Parathyroid adenoma (tissue), 2 donors: ENCODE measurements around the gene SBNO2.
A peak's percentile ranks its signal among the peaks of the same experiment; 100 is the strongest.

Source experiments
- H2AFZ ChIP-seq: fragments of 300-600 bp; sonication (generic); one replicate; pipeline ENCODE4 v1.7.0; 2017; ENCODE audit warnings: antibody characterized with exemption, mild to moderate bottlenecking
- H3K27ac ChIP-seq: fragments of 300-600 bp; sonication (generic); one replicate; pipeline ENCODE4 v1.7.0; 2017
- H3K27me3 ChIP-seq: fragments of 300-600 bp; sonication (generic); one replicate; pipeline ENCODE4 v1.7.0; 2017; ENCODE audit warnings: low read length; ENCODE audit not compliant: control insufficient read depth, insufficient read depth
- H3K36me3 ChIP-seq: fragments of 300-600 bp; sonication (generic); one replicate; pipeline ENCODE4 v1.7.0; 2017; ENCODE audit warnings: low read length; ENCODE audit not compliant: control insufficient read depth, insufficient read depth
- H3K4me1 ChIP-seq: fragments of 300-600 bp; sonication (generic); one replicate; pipeline ENCODE4 v1.7.0; 2017; ENCODE audit warnings: control low read depth
- H3K4me2 ChIP-seq: fragments of 300-600 bp; sonication (generic); one replicate; pipeline ENCODE4 v1.7.0; 2017; ENCODE audit warnings: low read length
- H3K4me3 ChIP-seq: fragments of 300-600 bp; sonication (generic); one replicate; pipeline ENCODE4 v1.7.0; 2017; ENCODE audit warnings: low read depth, low read length
- H3K79me2 ChIP-seq: fragments of 300-600 bp; sonication (generic); one replicate; pipeline ENCODE4 v1.7.0; 2017; ENCODE audit warnings: control low read depth
- H3K9ac ChIP-seq: fragments of 300-600 bp; sonication (generic); one replicate; pipeline ENCODE4 v1.7.0; 2017; ENCODE audit warnings: mild to moderate bottlenecking
- H3K9me3 ChIP-seq: fragments of 300-600 bp; sonication (generic); one replicate; pipeline ENCODE4 v1.7.0; 2017; ENCODE audit warnings: low read length; ENCODE audit not compliant: control insufficient read depth
- CTCF ChIP-seq: fragments of 300-600 bp; sonication (generic); IDR thresholded peaks from one replicate; pipeline ENCODE4 v1.7.0; 2017; ENCODE audit warnings: antibody characterized with exemption, mild to moderate bottlenecking
- donor health status: primary hyperparathyroidism.

The SBNO2 gene

GRCh38 chr19:1098177-1099051 is 75.7 kb downstream of the SBNO2 start:
- Histone ChIP-seq H3K4me1 (peaks cover 38% of the 10 kb centered on the region), H3K4me2 (no peak overlapping the region), H2AFZ (no peak overlapping the region), H3K27ac (no peak overlapping the region), H3K27me3 (no peaks in the 10 kb centered on the region), H3K4me3 (no peak overlapping the region), H3K36me3 (no peaks in the 10 kb centered on the region), H3K9me3 (no peaks in the 10 kb centered on the region), H3K79me2 (peaks cover 20% of the 10 kb centered on the region), H3K9ac (no peak overlapping the region)
- no peak for TF ChIP-seq CTCF

GRCh38 chr19:1097810-1098176 is 76.3 kb downstream of the SBNO2 start:
- no peaks in the 10 kb centered on the region for H3K27me3 ChIP-seq
- TF ChIP-seq CTCF = no peak
- no peak overlapping the region for H3K27ac ChIP-seq
- no peak overlapping the region for H3K4me3 ChIP-seq
- H3K9me3 ChIP-seq = no peaks in the 10 kb centered on the region
- H2AFZ ChIP-seq = no peak overlapping the region
- H3K4me1 ChIP-seq = peaks cover 35% of the 10 kb centered on the region
- no peak overlapping the region for H3K9ac ChIP-seq
- H3K79me2 ChIP-seq = peaks cover 25% of the 10 kb centered on the region
- H3K36me3 ChIP-seq = no peaks in the 10 kb centered on the region
- no peak overlapping the region for H3K4me2 ChIP-seq

- Histone ChIP-seq H3K27ac (peak within 1 kb of the TSS; percentile 34), H3K79me2 (peaks cover 25% of the 10 kb centered on the region), H3K4me1 (peaks cover 18% of the 10 kb centered on the region), H2AFZ (peak within 1 kb of the TSS; percentile 82), H3K9ac (peak within 1 kb of the TSS; percentile 94), H3K36me3 (no peaks in the 10 kb centered on the region), H3K27me3 (no peaks in the 10 kb centered on the region), H3K9me3 (no peaks in the 10 kb centered on the region), H3K4me3 (peak within 1 kb of the TSS; percentile 91), H3K4me2 (peak within 1 kb of the TSS; percentile 90)
- no peak for TF ChIP-seq CTCF
These were observed 78.9 kb downstream of the SBNO2 start, which contains the start of gene POLR2E for GRCh38 chr19:1094978-1095701. Gene POLR2E, minus strand, starts transcription at chr19:1095375. Its CDS starts 60 bp downstream, at chr19:1095315.

GRCh38 chr19:1094655-1094977 is 79.5 kb downstream of the SBNO2 start:
- Histone ChIP-seq H3K4me2 (peak overlapping the region; percentile 90), H3K9ac (peak overlapping the region; percentile 94), H3K4me1 (peaks cover 17% of the 10 kb centered on the region), H3K4me3 (peak overlapping the region; percentile 91), H3K27ac (no peak overlapping the region), H3K79me2 (peaks cover 25% of the 10 kb centered on the region), H3K9me3 (no peaks in the 10 kb centered on the region), H3K36me3 (no peaks in the 10 kb centered on the region), H2AFZ (no peak overlapping the region), H3K27me3 (no peaks in the 10 kb centered on the region)
- TF ChIP-seq CTCF = no peak
